Measurements from ENCODE around the gene TMEM89. TPM values are rescaled to one million over a fixed set of nuclear protein-coding genes. Genes with fewer than 3 reads are reported as not detected.

The TMEM89 gene
- total and polyA plus RNA-seq, 2 of the 13 experiments (the other 11 are each of a cell fraction or from before 2014, with no cell fraction given) = 0.31 to 0.59 TPM

GRCh38 chr3:48609088-48610005, 12.2 kb downstream of the TMEM89 start, which contains the start of gene UQCRC1 (continued):
- TF ChIP-seq ZSCAN31 (CRISPR knock-in tag; IDR thresholded peaks at IDR 0.05; ENCODE audit: low read depth) (peak; percentile 96; the same call in 1 of the 2 replicates), ZNF777 (CRISPR knock-in tag; IDR thresholded peaks at IDR 0.05) (peak; percentile 78), MAX (IDR thresholded peaks at IDR 0.05) (peak; percentile 57), ZNF362 (CRISPR knock-in tag; IDR thresholded peaks at IDR 0.05; ENCODE audit: borderline replicate concordance) (peak; percentile 66), ZSCAN5A (CRISPR knock-in tag; IDR thresholded peaks at IDR 0.05; ENCODE audit: borderline replicate concordance) (0 out of 2 replicates have a peak, but pooled peaks have one; percentile 48), RAD51 (IDR thresholded peaks at IDR 0.05; ENCODE audit: borderline replicate concordance) (no peak), ZNF687 (CRISPR knock-in tag; IDR thresholded peaks at IDR 0.05) (peak; percentile 96), PAXIP1 (CRISPR knock-in tag; conservative IDR thresholded peaks at IDR 0.05) (peak; percentile 54), ZNF512 (CRISPR knock-in tag; IDR thresholded peaks at IDR 0.05) (peak; percentile 90; the same call in 1 of the 2 replicates), ZNF704 (CRISPR knock-in tag; IDR thresholded peaks at IDR 0.05; ENCODE audit: borderline replicate concordance) (0 out of 2 replicates have a peak, but pooled peaks have one; percentile 88), NR0B2 (CRISPR knock-in tag; IDR thresholded peaks at IDR 0.05) (peak; percentile 89)
